ENCODE data around the gene LBX1.

DNA sequence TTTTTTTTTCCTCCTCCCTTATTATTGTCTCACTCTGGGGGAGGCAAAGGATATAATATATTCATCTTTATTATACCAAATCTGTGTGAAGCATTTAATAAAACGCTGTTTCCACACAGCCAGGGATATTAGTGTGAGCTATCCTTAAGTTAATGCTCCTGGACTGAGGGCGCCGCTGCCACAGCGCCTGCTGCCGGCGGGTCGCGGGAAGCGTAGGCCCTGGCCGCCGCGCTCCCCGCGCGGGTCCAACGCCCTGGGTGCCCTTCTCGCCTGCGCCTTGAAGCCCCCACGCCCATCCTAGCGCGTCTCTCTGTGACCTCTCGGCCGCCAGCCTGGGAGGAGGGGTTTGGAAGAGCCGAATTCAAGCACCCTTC lies 9.5 kb upstream of the LBX1 start:
- no peak for TF ChIP-seq POLR2A (IDR thresholded peaks at IDR 0.05)
- TF ChIP-seq, protein P1, sequence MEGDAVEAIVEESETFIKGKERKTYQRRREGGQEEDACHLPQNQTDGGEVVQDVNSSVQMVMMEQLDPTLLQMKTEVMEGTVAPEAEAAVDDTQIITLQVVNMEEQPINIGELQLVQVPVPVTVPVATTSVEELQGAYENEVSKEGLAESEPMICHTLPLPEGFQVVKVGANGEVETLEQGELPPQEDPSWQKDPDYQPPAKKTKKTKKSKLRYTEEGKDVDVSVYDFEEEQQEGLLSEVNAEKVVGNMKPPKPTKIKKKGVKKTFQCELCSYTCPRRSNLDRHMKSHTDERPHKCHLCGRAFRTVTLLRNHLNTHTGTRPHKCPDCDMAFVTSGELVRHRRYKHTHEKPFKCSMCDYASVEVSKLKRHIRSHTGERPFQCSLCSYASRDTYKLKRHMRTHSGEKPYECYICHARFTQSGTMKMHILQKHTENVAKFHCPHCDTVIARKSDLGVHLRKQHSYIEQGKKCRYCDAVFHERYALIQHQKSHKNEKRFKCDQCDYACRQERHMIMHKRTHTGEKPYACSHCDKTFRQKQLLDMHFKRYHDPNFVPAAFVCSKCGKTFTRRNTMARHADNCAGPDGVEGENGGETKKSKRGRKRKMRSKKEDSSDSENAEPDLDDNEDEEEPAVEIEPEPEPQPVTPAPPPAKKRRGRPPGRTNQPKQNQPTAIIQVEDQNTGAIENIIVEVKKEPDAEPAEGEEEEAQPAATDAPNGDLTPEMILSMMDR (IDR thresholded peaks at IDR 0.05): peak in 1 of 4 experiments; percentile 13
- no peak for TF ChIP-seq EP300 (IDR thresholded peaks at IDR 0.05)
- no peak for TF ChIP-seq POLR2AphosphoS5 (IDR thresholded peaks at IDR 0.05)

All from sigmoid colon (tissue), 4 donors.